K562 (cell line): ENCODE data around the gene VSNL1. TPM values are rescaled to one million over a fixed set of nuclear protein-coding genes. Genes with fewer than 3 reads are reported as not detected.

ENCODE experiments used
- ATAC-seq: fragments of 200-7000 bp; cut with Tn5 transposase; 3 replicates; pipeline ENCODE4 v1.9.1; 2020; ENCODE audit warnings: moderate library complexity
- BruUV-seq: library from RNA; stranded (reverse); fragments of 400-500 nt; replicated peaks from 2 replicates; lab custom pipeline; 2021; lab: Mats Ljungman, UMichigan
- CTCF ChIA-PET: fragments of 300-600 bp; formaldehyde crosslinking; extraction: SDS; loops from one replicate; lab custom pipeline; 2021; ENCODE audit warnings: low intra/inter-chr PET ratio; lab: Yijun Ruan, JAX
- POLR2A ChIA-PET: fragments of 300-600, 350-650 bp; sonication (Branson Sonifier 250); formaldehyde crosslinking; extraction: SDS; loops from one replicate; lab custom pipeline; 2021; ENCODE audit warnings: antibody characterized with exemption, inconsistent platforms; lab: Yijun Ruan, JAX
- DNase-seq, 4 experiments: peaks; one replicate each; pipeline versions ENCODE4 v3.0.0 to v3.0.0-alpha.2; 2011 to 2018; ENCODE audit warnings: low spot score in 3 of 4, mixed read lengths in 3 of 4; ENCODE audit errors: extremely low read depth in 1 of 4
- FAIRE-seq: peaks from 2 replicates; lab custom pipeline; 2011; peaks lifted over from hg19 to GRCh38; lab: Jason Lieb, UNC
- H2AFZ ChIP-seq: 2 replicates; pipeline ENCODE4 v1.6.0; 2011; ENCODE audit warnings: low read depth, low read length, control low read depth, inconsistent platforms
- H3K27ac ChIP-seq: fragments of 200-600 bp; 3 replicates; pipeline ENCODE4 v1.8.0; 2011; ENCODE audit warnings: low read depth, mild to moderate bottlenecking, control low read depth, inconsistent platforms, low read length, moderate library complexity, mixed read lengths; ENCODE audit errors: extremely low read depth
- H3K27me3 ChIP-seq, 2 experiments: fragments of 300-600 bp in 1 of 2; 2 replicates in 1 of 2; 3 replicates in 1 of 2; pipeline versions ENCODE4 v1.6.0 to v1.8.0; 2011; ENCODE audit warnings: inconsistent platforms in 2 of 2, low read length in 2 of 2, mild to moderate bottlenecking in 1 of 2, mixed read lengths in 1 of 2, moderate library complexity in 1 of 2; ENCODE audit not compliant: control insufficient read depth in 2 of 2, insufficient read depth in 2 of 2
- H3K36me3 ChIP-seq: fragments of 300-600 bp; 3 replicates; pipeline ENCODE4 v1.8.0; 2011; ENCODE audit warnings: mild to moderate bottlenecking, low read length, inconsistent platforms; ENCODE audit not compliant: control insufficient read depth, insufficient read depth
- H3K4me1 ChIP-seq, 2 experiments: fragments of 200-600 bp in 1 of 2; replicated peaks in 1 of 2; 2 replicates in 1 of 2; 3 replicates in 1 of 2; pipeline versions ENCODE4 v1.5.1 to v1.8.0; 2011; ENCODE audit warnings: inconsistent platforms in 2 of 2, low read length in 2 of 2, mild to moderate bottlenecking in 1 of 2, mixed read lengths in 1 of 2, moderate library complexity in 1 of 2; ENCODE audit not compliant: control insufficient read depth in 2 of 2, insufficient read depth in 2 of 2
- H3K4me2 ChIP-seq: 2 replicates; pipeline ENCODE4 v1.6.1; 2011; ENCODE audit warnings: low read length, control low read depth, inconsistent platforms, mixed read lengths; ENCODE audit not compliant: insufficient read depth
- H3K4me3 ChIP-seq: fragments of 200-600 bp; sonication (generic), shearing (Covaris generic); 2 replicates; pipeline ENCODE4 v1.5.1; 2016; ENCODE audit warnings: control low read depth, inconsistent platforms
- H3K79me2 ChIP-seq: fragments of 200-600 bp; 3 replicates; pipeline ENCODE4 v1.8.0; 2011; ENCODE audit warnings: low read length, inconsistent platforms; ENCODE audit not compliant: control insufficient read depth, insufficient read depth
- H3K9ac ChIP-seq, 2 experiments: 2 replicates each; pipeline versions ENCODE4 v1.6.0 to v1.6.1; 2011; ENCODE audit warnings: low read depth in 2 of 2, low read length in 2 of 2, control low read depth in 1 of 2, inconsistent platforms in 1 of 2, mild to moderate bottlenecking in 1 of 2, mixed read lengths in 1 of 2; ENCODE audit not compliant: insufficient read depth in 1 of 2
- H3K9me1 ChIP-seq: one replicate; pipeline ENCODE4 v1.6.0; 2011; ENCODE audit warnings: inconsistent platforms, mild to moderate bottlenecking, low read length, moderate library complexity; ENCODE audit not compliant: control insufficient read depth, insufficient read depth
- H3K9me3 ChIP-seq: replicated peaks from 2 replicates; pipeline ENCODE4 v1.5.1; 2011; ENCODE audit warnings: low read depth, low read length, inconsistent platforms; ENCODE audit not compliant: control insufficient read depth, insufficient read depth
- H4K20me1 ChIP-seq: replicated peaks from 2 replicates; pipeline ENCODE4 v1.6.1; 2011; ENCODE audit warnings: low read length, inconsistent platforms, mixed read lengths; ENCODE audit not compliant: control insufficient read depth, insufficient read depth
- CBFA2T2 ChIP-seq: fragments of 450-650 bp; conservative IDR thresholded peaks from 2 replicates; pipeline ENCODE4 v1.6.1; 2017; ENCODE audit warnings: mild to moderate bottlenecking
- FOXP1 ChIP-seq: sonication (generic); formaldehyde crosslinking; IDR thresholded peaks from 2 replicates; pipeline ENCODE4 v1.8.0; 2022; ENCODE audit warnings: mild to moderate bottlenecking, missing genetic modification reagents
- KLF13 ChIP-seq: fragments of 450-650 bp; IDR thresholded peaks from 2 replicates; pipeline ENCODE4 v1.6.1; 2016; ENCODE audit warnings: missing genetic modification characterization, low read depth, mild to moderate bottlenecking, missing compliant biosample characterization, moderate library complexity, borderline replicate concordance
- LEF1 ChIP-seq: fragments of 450-650 bp; IDR thresholded peaks from 2 replicates; pipeline ENCODE4 v1.6.1; 2016; ENCODE audit warnings: mild to moderate bottlenecking
- NFXL1 ChIP-seq: fragments of 450-650 bp; formaldehyde crosslinking; IDR thresholded peaks from 2 replicates; pipeline ENCODE4 v1.4.0; 2021; ENCODE audit warnings: mild to moderate bottlenecking
- PHF21A ChIP-seq: fragments of 450-650 bp; IDR thresholded peaks from 2 replicates; pipeline ENCODE4 v1.6.1; 2017; ENCODE audit warnings: low read depth, borderline replicate concordance
- SMAD4 ChIP-seq: fragments of 250-450 bp; sonication (Bioruptor Pico); conservative IDR thresholded peaks from 2 replicates; pipeline ENCODE4 v1.8.0; 2021; ENCODE audit warnings: inconsistent platforms, mild to moderate bottlenecking, moderate library complexity
- ZFP1 ChIP-seq: fragments of 450-650 bp; formaldehyde crosslinking; IDR thresholded peaks from 2 replicates; pipeline ENCODE4 v1.4.0; 2020; ENCODE audit warnings: mild to moderate bottlenecking, mixed read lengths
- ZNF324 ChIP-seq: fragments of 250-450 bp; sonication (Bioruptor Pico); IDR thresholded peaks from 2 replicates; pipeline ENCODE4 v1.4.0; 2020; ENCODE audit warnings: mild to moderate bottlenecking
- WGBS: fragments of 100-300 bp; shearing (Covaris generic); methylation state at CpG from one replicate; pipeline ENCODE4 v1.1.6; 2016; ENCODE audit warnings: low coverage, mixed read lengths; ENCODE audit not compliant: insufficient coverage; ENCODE audit errors: missing lambda C conversion rate; 5-methylcytosine and 5-hydroxymethylcytosine counted together
- in situ Hi-C: fragments of 300-500 bp; cut with MboI; formaldehyde crosslinking; loops from 4 replicates; pipeline ENCODE4 v1.15.0; 2018; ENCODE audit warnings: inconsistent platforms, mixed read lengths
- intact Hi-C: fragments of 100-400 bp; cut with micrococcal nuclease; formaldehyde crosslinking; loops from 2 replicates; pipeline ENCODE4 v1.14.2; 2022
- polyA plus RNA-seq, 8 experiments: library from polyadenylated mRNA; depleted of rRNA in 4 of 8; stranded (reverse) in 5 of 8; unstranded in 3 of 8; fragments of >200 nt; fragmentation: Nextera tagmentation in 2 of 8; fragmentation: Illumina TruSeq in 1 of 8; extraction: Ambion mirVana in 2 of 8; extraction: Trizol in 1 of 8; gene quantifications; 2 replicates each; pipeline versions ENCODE4 v1.2.1 to v1.2.3, GENCODE V29; 2011 to 2014; ENCODE audit warnings: inconsistent platforms in 1 of 8, missing spikeins in 1 of 8
- total RNA-seq, 7 experiments: library from RNA; depleted of rRNA in 6 of 7; stranded (reverse); fragments of >200 nt in 6 of 7; fragmentation: Illumina TruSeq in 2 of 7; extraction: Trizol in 2 of 7; gene quantifications; 2 replicates each; pipeline versions ENCODE4 v1.2.1 to v1.2.3, GENCODE V29; 2011 to 2021; ENCODE audit warnings: low replicate concordance in 1 of 7
- TF ChIP-seq, protein P1 (sequence below), 2 experiments: fragments of 450-650 bp in 1 of 2; sonication (generic) in 1 of 2; formaldehyde crosslinking in 1 of 2; IDR thresholded peaks; 2 replicates each; pipeline versions ENCODE4 v1.7.1 to v1.9.0; 2016 to 2022; ENCODE audit warnings: inconsistent platforms in 1 of 2, mild to moderate bottlenecking in 1 of 2, missing genetic modification reagents in 1 of 2
- TF ChIP-seq, protein P2 (sequence below), 2 experiments: fragments of 450-650 bp; IDR thresholded peaks; 2 replicates each; pipeline ENCODE4 v1.6.1; 2016

Gene VSNL1
- total and polyA plus RNA-seq, 9 of the 15 experiments (the other 6 are each of a cell fraction or from before 2014, with no cell fraction given): 0.20 TPM; not detected in 8

DNA sequence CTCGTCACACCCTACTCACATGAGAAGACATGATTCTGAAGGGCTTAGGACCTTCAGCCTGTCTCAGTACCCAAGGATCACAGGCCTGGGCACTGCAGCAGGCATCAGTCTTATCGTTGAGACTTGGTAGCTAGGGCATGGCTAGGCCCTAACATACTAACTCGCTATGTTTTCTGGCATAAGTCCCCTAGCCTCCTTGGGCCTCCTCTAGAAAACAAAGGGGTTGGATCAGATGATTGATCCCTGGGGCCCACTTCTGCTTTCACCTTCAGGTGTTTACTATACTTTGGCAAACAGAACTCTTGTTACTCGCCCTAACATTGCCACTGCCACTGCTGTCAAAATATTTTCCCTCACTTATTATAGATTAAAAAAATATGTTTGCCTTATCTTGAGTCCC is 44.2 kb downstream of the VSNL1 start (continued):
- TF ChIP-seq CBFA2T2 (no peak), KLF13 (tag) (no peak), ZFP1 (CRISPR knock-in tag) (no peak), ZNF324 (CRISPR knock-in tag) (no peak), LEF1 (no peak)
- TF ChIP-seq, all 486 proteins: peak for 0

DNA sequence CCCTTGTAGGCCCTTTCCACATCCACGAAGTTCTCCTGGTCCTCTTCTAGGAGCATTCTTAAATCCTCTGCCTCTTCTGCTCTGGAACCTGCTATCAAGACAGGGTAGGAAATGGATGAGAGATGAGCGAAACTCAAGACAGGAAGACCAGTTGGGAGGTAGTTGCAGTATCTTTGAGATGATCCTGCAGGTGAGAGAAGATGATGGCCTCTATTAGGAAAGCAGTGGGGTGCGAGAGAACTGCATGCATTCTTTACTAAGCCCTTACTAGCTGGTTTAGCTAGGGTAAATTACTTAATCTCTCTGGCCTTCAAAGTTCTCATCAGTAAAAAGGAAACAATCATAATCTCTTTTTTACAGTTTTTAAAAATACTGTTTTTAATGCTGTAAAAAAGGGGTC is 47.0 kb downstream of the VSNL1 start:
- no peaks in the 10 kb centered on the region for H3K36me3 ChIP-seq
- intact Hi-C loops: no loop called here
- no peaks in the 10 kb centered on the region for H3K9me3 ChIP-seq
- no peak overlapping the region for H2AFZ ChIP-seq
- ATAC-seq: no peak
- H3K27me3 ChIP-seq: 0 out of 5 replicates have a peak, but pooled peaks cover 0 to 2% of the 10 kb centered on the region in 2 experiments
- no peak for FAIRE-seq
- CTCF ChIA-PET: no interaction called here
- POLR2A ChIA-PET: no interaction called here
- H3K4me1 ChIP-seq: peaks cover 0 to 5% of the 10 kb centered on the region in 2 experiments; a peak in 2 of 5 replicates
- no peak for DNase-seq
- 3% methylated on average over 3 of the region's 3 CpGs for WGBS
- BruUV-seq: no TSS peak
- H3K9me1 ChIP-seq: no peaks in the 10 kb centered on the region
- H3K27ac ChIP-seq: no peak overlapping the region
- in situ Hi-C loops: no loop called here
- no peaks in the 10 kb centered on the region for H3K79me2 ChIP-seq
- H4K20me1 ChIP-seq: no peaks in the 10 kb centered on the region
- no peak overlapping the region for H3K4me2 ChIP-seq
- H3K4me3 ChIP-seq: no peak overlapping the region
- no peak overlapping the region for H3K9ac ChIP-seq
- TF ChIP-seq, protein P1, sequence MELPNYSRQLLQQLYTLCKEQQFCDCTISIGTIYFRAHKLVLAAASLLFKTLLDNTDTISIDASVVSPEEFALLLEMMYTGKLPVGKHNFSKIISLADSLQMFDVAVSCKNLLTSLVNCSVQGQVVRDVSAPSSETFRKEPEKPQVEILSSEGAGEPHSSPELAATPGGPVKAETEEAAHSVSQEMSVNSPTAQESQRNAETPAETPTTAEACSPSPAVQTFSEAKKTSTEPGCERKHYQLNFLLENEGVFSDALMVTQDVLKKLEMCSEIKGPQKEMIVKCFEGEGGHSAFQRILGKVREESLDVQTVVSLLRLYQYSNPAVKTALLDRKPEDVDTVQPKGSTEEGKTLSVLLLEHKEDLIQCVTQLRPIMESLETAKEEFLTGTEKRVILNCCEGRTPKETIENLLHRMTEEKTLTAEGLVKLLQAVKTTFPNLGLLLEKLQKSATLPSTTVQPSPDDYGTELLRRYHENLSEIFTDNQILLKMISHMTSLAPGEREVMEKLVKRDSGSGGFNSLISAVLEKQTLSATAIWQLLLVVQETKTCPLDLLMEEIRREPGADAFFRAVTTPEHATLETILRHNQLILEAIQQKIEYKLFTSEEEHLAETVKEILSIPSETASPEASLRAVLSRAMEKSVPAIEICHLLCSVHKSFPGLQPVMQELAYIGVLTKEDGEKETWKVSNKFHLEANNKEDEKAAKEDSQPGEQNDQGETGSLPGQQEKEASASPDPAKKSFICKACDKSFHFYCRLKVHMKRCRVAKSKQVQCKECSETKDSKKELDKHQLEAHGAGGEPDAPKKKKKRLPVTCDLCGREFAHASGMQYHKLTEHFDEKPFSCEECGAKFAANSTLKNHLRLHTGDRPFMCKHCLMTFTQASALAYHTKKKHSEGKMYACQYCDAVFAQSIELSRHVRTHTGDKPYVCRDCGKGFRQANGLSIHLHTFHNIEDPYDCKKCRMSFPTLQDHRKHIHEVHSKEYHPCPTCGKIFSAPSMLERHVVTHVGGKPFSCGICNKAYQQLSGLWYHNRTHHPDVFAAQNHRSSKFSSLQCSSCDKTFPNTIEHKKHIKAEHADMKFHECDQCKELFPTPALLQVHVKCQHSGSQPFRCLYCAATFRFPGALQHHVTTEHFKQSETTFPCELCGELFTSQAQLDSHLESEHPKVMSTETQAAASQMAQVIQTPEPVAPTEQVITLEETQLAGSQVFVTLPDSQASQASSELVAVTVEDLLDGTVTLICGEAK (IDR thresholded peaks at IDR 0.05): no peak
- TF ChIP-seq, protein P1 (CRISPR knock-in tag; IDR thresholded peaks at IDR 0.05): no peak
- no peak for TF ChIP-seq SMAD4 (CRISPR knock-in tag)
- TF ChIP-seq NFXL1 (CRISPR knock-in tag): no peak
- no peak for TF ChIP-seq PHF21A
- no peak for TF ChIP-seq FOXP1 (CRISPR knock-in tag)
- TF ChIP-seq, protein P2, sequence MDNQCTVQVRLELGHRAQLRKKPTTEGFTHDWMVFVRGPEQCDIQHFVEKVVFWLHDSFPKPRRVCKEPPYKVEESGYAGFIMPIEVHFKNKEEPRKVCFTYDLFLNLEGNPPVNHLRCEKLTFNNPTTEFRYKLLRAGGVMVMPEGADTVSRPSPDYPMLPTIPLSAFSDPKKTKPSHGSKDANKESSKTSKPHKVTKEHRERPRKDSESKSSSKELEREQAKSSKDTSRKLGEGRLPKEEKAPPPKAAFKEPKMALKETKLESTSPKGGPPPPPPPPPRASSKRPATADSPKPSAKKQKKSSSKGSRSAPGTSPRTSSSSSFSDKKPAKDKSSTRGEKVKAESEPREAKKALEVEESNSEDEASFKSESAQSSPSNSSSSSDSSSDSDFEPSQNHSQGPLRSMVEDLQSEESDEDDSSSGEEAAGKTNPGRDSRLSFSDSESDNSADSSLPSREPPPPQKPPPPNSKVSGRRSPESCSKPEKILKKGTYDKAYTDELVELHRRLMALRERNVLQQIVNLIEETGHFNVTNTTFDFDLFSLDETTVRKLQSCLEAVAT (IDR thresholded peaks at IDR 0.05): no peak
